Measurements from ENCODE around the gene CEP290.

The CEP290 gene

GRCh38 chr12:88141774-88142609 is at the start of gene CEP290, which contains the start of gene TMTC3:
TSS of gene CEP290 (minus strand) at chr12:88142088. CDS start at chr12:88141307, 781 bp downstream.
TSS of gene TMTC3 (plus strand) at chr12:88142307. CDS start at chr12:88148316, 6,009 bp downstream.
- peak; percentile 95 for DNase-seq (ENCODE audit: low spot score)

- DNase-seq (ENCODE audit: low spot score): no peak
These were observed 46.3 kb upstream of the CEP290 start for GRCh38 chr12:88188180-88188579.

GRCh38 chr12:88187571-88187970 is 45.7 kb upstream of the CEP290 start:
- no peak for DNase-seq (ENCODE audit: low spot score)

- DNase-seq (ENCODE audit: low spot score): no peak
These were observed 44.1 kb upstream of the CEP290 start for GRCh38 chr12:88185988-88186387.

GRCh38 chr12:88185279-88185678 is 43.4 kb upstream of the CEP290 start:
- DNase-seq (ENCODE audit: low spot score): no peak

GRCh38 chr12:88184196-88184595 is 42.3 kb upstream of the CEP290 start:
- DNase-seq (ENCODE audit: low spot score): no peak

- DNase-seq (ENCODE audit: low spot score): no peak
These were observed 40.5 kb upstream of the CEP290 start for GRCh38 chr12:88182416-88182815.

- DNase-seq (ENCODE audit: low spot score): no peak
These were observed 40.0 kb upstream of the CEP290 start for GRCh38 chr12:88181881-88182280.

GRCh38 chr12:88179436-88180014 is 37.6 kb upstream of the CEP290 start:
- no peak for DNase-seq (ENCODE audit: low spot score)

GRCh38 chr12:88175544-88175943 is 33.7 kb upstream of the CEP290 start:
- no peak for DNase-seq (ENCODE audit: low spot score)

- DNase-seq (ENCODE audit: low spot score): no peak
These were observed 31.0 kb upstream of the CEP290 start for GRCh38 chr12:88172844-88173407.

- DNase-seq (ENCODE audit: low spot score): no peak
These were observed 25.5 kb upstream of the CEP290 start for GRCh38 chr12:88167384-88167783.

GRCh38 chr12:88166179-88166578 is 24.3 kb upstream of the CEP290 start:
- DNase-seq (ENCODE audit: low spot score): no peak

GRCh38 chr12:88163371-88163770 is 21.5 kb upstream of the CEP290 start:
- DNase-seq (ENCODE audit: low spot score): no peak

GRCh38 chr12:88156075-88156654 is 14.3 kb upstream of the CEP290 start:
- no peak for DNase-seq (ENCODE audit: low spot score)

- DNase-seq (ENCODE audit: low spot score): no peak
These were observed 12.1 kb upstream of the CEP290 start for GRCh38 chr12:88153959-88154358.

- no peak for DNase-seq (ENCODE audit: low spot score)
These were observed 8.2 kb upstream of the CEP290 start for GRCh38 chr12:88150063-88150462.

GRCh38 chr12:88145567-88146505 is 3.9 kb upstream of the CEP290 start:
- DNase-seq (ENCODE audit: low spot score): no peak

GRCh38 chr12:88144546-88145468 is 2.9 kb upstream of the CEP290 start:
- DNase-seq (ENCODE audit: low spot score): no peak

GRCh38 chr12:88144037-88144436 is 2.1 kb upstream of the CEP290 start:
- no peak for DNase-seq (ENCODE audit: low spot score)

- DNase-seq (ENCODE audit: low spot score): no peak
These were observed 713 bp upstream of the CEP290 start for GRCh38 chr12:88142610-88142991.
